ENCODE data around the gene ACBD4.
"Not testable (repeated sequence)": the region's sequence is repeated elsewhere in the genome, so short reads cannot be mapped to it uniquely, and the experiment has no call there.

Gene ACBD4

GRCh38 chr17:45117848-45118646, 17.4 kb upstream of the ACBD4 start:
- DNase-seq, result no peak

- DNase-seq, result no peak
These were observed 16.8 kb upstream of the ACBD4 start for GRCh38 chr17:45118691-45119090.

GRCh38 chr17:45119964-45120363, 15.5 kb upstream of the ACBD4 start:
- no peak for DNase-seq

GRCh38 chr17:45120558-45120957, 14.9 kb upstream of the ACBD4 start:
- DNase-seq, result no peak

DNA sequence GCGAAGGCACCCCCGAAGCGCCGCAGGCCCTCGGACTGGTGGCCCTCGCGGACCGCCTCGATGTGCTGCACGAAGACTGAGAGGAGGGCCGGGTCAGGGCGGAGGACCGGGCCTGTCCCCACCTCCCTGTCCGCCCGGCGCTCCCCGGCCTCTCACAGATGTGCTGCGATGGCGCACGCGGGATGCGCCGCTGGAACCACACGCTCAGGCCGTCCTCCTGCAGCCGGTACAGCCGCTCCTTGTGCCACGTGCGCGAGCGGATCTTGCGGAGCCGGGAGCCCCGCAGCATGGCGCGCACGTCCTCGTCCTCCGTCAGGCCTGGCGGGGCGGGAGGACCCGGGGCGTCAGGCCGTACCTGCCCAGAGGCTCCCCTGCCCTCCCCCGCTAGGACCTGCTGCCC, 14.4 kb upstream of the ACBD4 start:
- DNase-seq, result no peak

DNA sequence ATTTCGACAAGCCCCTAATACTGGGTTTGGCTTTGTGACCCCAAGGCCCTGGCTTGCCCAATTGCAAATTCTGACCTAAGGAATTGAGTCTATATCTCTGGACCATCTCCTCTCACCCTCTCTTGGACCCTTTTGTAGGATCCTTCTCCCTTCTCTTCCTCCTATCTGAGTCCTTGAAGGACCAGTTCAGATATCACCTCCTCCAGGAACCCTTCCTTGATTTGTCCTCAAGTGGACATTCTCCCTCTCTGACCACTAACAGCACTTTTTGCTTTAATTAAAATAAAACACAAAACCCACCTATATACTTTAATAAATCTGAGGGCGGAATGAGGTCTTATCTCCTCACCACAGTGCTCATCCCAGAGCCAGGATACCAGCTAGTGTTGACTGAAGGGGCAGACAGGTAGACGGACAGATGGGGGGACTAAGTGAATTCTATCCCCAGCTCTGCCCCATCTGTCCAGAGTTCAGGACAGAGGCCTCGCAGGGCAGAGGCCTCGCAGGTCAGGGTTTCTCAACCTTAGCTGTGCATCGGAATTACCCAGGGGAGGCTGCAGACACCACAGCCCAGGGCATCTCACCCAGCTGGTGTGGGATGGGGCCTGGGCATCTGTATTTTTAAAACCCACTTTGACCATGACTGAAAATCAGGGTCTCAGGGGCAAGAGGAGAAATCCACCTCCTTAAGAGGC, 12.3 kb upstream of the ACBD4 start:
- no peak for DNase-seq

DNA sequence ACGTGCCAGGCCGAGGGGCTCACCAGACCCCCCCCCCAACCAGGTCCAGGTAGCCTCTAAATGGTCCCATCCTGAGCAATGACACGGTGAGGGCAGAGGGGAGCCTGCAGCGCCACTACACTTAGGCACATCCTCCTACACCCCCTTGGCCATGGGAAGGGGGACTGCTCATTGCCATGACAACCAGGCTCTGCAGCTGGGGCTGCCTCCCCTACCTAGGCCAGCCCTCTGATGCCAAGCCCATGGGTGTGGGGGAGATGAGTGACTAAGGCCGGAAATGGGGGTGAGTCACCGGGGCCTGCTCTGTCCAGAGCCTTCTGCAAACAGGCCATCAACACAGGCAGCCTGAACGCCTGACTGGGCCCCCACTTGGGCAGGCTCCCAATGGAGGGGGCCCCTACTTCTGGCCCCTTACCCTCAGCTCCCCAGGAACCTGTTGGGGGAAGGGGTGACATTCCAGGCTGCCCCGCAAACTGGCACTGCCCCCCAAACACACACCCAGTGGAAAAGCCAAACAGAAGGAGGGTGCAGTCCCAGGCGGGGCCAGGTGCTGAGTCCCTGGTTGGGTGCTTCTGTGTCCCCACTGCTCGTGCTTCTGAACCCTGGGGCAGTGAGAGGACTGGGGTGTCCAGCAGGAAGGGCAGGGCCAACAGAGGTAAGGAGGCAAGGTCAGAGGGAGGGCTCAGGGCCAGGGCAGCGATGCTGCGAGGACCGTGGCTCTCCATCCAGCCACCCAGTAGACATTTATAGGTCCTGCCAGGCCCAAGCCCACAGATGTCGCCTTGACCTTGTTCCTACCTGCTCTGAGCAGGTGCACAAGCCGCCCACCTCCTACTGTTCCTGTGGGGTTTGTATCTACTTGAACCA, 11.3 kb upstream of the ACBD4 start:
- DNase-seq, result peak in 1 of 56 donors; percentile 26

- not testable (repeated sequence) for DNase-seq
These were observed 10.7 kb upstream of the ACBD4 start for GRCh38 chr17:45124797-45125122.

- no peak for DNase-seq
These were observed 10.0 kb upstream of the ACBD4 start for GRCh38 chr17:45125509-45125908.

DNA sequence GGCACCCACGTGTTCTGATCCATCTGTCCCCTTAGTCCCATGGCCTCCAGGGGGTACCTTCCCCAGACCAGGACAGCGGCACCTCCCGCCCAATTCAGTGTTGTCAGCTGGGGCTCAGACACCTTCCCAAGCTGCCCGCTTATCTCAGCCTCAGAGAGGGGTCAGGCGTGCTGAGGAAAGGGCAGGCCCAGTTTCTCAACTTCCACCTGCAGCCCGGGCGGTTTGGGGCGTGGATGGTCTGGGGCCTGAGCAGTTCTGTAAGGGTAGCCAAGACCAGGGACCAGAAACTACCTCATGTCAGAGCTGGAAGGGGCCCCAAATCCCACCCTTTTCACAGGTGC, 8.3 kb upstream of the ACBD4 start:
- DNase-seq, result no peak

GRCh38 chr17:45127548-45128300, 7.8 kb upstream of the ACBD4 start:
- DNase-seq, result no peak

GRCh38 chr17:45128331-45128730, 7.2 kb upstream of the ACBD4 start:
- DNase-seq, result no peak

DNA sequence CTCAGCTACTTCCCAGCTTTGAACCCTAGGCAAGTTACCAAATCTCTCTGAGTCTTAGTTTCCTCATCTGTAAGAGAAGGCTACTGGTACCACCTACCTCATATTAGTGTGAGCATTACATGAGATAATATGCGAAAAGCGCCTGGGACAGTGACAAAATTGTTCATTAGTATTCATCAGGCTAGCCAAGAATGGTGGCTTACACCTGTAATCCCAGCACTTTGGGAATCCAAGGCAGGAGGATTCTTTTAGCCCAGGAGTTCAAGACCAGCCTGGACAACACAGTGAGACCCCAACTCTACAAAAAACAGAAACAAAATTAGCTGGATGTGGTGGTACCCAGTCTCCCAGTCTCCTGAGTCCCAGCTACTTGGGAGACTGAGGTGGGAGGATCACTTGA, 6.5 kb upstream of the ACBD4 start:
- DNase-seq, result no peak

DNA sequence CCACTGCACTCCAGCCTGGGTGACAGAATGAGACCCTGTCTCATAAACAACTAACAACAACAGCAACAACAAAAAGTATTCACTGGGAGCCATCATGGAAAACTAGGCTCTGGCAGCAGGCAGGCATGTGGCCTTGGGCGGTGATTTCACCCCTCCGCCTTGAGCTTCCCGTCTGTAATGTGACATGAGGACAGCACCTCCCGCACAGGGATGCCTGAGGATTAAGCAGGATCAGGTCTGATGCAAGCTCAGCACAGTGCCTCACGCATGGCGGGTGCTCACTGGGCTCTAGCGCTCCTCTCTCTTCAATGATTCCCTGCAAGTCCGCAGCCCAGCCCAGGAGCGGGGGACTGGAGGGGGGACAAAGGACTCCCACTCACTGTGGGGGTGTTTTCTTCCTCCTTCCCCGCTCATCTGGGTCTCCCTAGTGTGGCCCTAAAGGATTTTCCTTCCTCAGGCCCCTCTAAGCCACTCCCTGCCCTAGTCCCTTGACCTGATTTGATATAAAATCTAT, 6.0 kb upstream of the ACBD4 start:
- peak in 2 of 56 donors; percentile 17 to 21 for DNase-seq

DNA sequence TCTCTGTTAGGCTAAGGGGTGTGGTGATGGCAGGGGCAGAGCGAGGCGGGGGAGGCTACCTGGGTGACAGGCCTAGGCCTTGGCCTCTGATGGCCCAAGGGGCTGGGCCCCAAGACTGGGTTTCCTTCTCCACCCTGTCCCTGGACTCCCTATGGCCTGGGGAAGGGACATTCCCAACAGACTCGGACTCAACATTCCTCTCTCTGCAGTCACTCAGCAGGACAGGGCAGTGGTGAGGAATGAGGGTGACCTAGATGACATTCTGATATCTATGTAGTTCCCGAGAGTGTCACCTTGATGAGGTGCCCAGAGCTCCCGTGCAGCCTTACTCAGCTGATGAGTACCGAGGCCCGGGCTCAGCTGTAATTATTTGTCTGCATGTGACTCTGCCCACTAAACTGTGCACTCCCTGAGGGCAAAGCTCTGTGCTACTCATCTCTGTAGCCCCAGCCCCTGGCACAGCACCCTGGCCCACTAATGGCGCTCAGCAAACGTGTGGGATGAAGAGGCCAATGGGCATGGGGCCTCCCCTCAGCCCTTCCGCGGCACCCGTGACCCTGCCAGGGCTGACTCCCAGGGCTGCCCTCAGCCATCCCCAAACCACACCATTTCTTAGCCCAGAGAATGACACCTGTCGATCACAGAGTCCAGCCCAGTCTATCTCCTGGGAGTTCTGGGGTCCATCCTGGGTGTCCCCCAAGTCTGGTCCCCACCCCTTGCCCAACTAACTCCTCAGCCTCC, 5.4 kb upstream of the ACBD4 start:
- DNase-seq, result no peak

DNA sequence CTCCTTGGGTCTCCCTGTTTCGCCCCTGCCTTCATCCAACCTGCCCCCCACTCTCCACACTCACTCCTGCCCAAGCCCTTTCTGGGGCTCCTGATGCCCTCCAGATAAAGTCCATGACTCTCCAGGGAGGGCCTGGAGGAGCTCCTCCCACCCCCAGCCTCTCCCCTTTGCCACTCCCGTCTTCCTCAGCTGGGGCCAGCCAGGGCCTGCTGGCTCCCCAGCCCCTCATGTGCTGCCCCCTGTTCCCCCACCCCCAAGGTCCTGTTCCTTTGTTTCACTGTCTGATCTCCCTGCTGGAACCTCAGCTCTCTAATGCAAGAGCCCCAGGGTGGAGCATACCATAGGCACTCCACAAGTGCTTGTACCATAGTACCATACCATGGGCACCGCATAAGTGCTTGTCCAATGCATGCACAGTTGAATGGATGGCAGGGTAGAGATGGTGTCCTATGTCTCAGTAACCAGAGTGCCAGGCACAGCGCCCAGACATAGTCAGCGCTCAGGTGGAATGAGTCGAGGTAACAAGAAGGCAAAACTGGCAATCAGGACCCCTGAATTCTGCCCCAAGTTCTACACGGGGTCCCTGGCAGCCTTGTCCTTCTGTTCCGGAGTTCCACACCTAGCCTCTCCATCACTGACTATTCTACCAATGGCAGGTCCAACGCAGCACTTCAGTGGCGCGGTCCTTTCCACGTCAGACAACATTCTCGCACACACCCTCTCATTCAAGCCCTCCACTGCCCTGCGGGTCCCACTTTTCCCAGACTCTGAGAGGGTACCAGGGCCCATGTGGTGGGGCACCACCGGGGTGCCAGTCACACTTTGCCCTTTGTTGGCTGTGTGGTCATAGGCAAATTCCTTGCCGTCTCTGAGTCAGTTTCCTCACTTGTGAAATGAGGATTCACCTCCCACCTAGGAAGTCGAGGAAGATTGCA, 4.5 kb upstream of the ACBD4 start:
- DNase-seq, result no peak

DNA sequence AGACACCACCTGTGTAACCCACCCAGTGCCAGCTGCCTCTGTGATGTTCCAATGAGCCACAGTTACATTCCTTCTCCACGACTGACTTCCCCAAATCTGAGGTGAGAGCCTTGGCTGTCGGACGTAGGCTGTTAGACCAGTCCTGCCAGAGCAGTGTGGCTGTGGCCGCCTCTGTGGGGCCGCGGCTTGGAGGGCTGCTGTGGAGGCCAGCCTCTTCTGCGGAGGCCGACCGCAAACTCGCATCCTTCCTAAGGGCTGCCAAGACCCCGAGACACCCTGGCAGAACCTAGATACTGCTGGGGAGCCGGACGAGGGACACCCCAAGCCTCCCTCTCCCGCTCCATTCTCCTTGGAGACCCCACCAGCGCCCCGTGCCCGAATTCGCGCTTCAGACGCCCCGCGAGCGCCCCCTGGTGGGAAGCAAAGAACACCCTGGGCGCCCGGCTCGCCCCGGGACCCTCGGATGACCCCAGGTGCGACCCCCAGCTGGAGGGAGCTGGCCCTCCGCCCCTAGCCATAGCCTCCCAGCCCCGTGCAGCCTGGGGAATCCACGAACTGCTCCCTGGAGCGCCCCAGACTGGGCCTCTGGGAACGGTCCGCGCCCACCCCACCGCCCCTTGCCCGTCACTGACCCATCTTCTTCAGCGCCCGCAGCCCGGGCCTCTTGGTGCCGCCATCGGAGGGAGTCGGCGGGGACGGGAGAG, 3.7 kb upstream of the ACBD4 start:
- DNase-seq, result peak in 11 of 56 donors; percentile 9 to 73 (median 28)

DNA sequence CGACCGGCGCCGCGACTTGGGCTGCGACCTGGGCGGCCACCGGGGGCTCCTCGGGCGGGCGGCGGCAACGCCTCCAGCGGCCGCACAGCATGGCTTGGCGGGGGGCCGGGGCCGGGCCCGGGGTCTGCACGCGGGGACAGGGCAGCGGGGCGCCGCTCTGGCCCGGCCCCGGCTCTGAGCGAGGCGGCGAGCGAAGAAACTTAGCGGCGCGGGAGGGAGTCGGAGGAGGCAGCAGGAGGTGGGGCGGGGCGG, 3.2 kb upstream of the ACBD4 start, which contains the start of gene PLCD3:
PLCD3 (minus strand) TSS at position 196 of the 252 bp plus-strand sequence; CDS start at position 91, 105 bp downstream.
- DNase-seq, result no peak

Data from nucleus accumbens (tissue), 56 donors.